SH-SY5Y (cell line): ENCODE data around the gene SCN5A.

Experiments
- GATA2 ChIP-seq: IDR thresholded peaks from 2 replicates; pipeline ENCODE4 v1.6.1; 2011; ENCODE audit warnings: mild to moderate bottlenecking, low read depth, low read length
- GATA3 ChIP-seq: IDR thresholded peaks from 2 replicates; pipeline ENCODE4 v1.6.1; 2011; ENCODE audit warnings: low read depth, mild to moderate bottlenecking, low read length, moderate library complexity

- TF ChIP-seq GATA2 (no peak), GATA3 (no peak)
These were observed 39.9 kb downstream of the SCN5A start for GRCh38 chr3:38609386-38610111.
